Activated CD4-positive, alpha-beta T cell treated with anti-CD3 and anti-CD28 coated beads for 36 hours (primary cell): Measurements from ENCODE around the gene UTP11. TPM values are rescaled to one million over a fixed set of nuclear protein-coding genes. Genes with fewer than 3 reads are reported as not detected.

ENCODE experiments used
- ATAC-seq: fragments of 200-7000 bp; cut with Tn5 transposase; one replicate; pipeline ENCODE4 v1.10.0; 2021; ENCODE audit warnings: mild to moderate bottlenecking, moderate library complexity
- CTCF ChIA-PET: fragments of 350-600 bp; sonication (Branson Sonifier 250); formaldehyde crosslinking; loops from one replicate; lab custom pipeline; 2021; ENCODE audit warnings: antibody characterized with exemption; lab: Charles Lee
- POLR2A ChIA-PET: fragments of 350-600 bp; sonication (Branson Sonifier 250); formaldehyde crosslinking; loops from one replicate; lab custom pipeline; 2021; ENCODE audit warnings: antibody characterized with exemption, inconsistent platforms; lab: Charles Lee
- DNase-seq: peaks from one replicate; pipeline ENCODE4 v3.0.0-alpha.2; 2020
- H3K27ac Mint-ChIP-seq: one replicate; pipeline ENCODE4 v1.8.0; 2021; ENCODE audit warnings: mixed read lengths
- H3K27me3 Mint-ChIP-seq: one replicate; pipeline ENCODE4 v1.8.0; 2021; ENCODE audit warnings: mixed read lengths
- H3K36me3 Mint-ChIP-seq: one replicate; pipeline ENCODE4 v1.8.0; 2021; ENCODE audit warnings: low read depth, mixed read lengths
- H3K4me1 Mint-ChIP-seq: one replicate; pipeline ENCODE4 v1.8.0; 2021; ENCODE audit warnings: mixed read lengths
- H3K4me3 Mint-ChIP-seq: one replicate; pipeline ENCODE4 v1.8.0; 2021; ENCODE audit warnings: mild to moderate bottlenecking, moderate library complexity, mixed read lengths
- H3K9me3 Mint-ChIP-seq: one replicate; pipeline ENCODE4 v1.8.0; 2021; ENCODE audit warnings: low read depth, mixed read lengths
- intact Hi-C, 2 experiments: fragments of 100-400 bp; cut with DNase I in 1 of 2; cut with micrococcal nuclease in 1 of 2; formaldehyde crosslinking; loops; one replicate each; pipeline versions ENCODE4 v1.14.2 to v1.15.1; 2022 to 2024; cut with DNase I, micrococcal nuclease
- total RNA-seq, 2 experiments: library from RNA; stranded (reverse); gene quantifications; one replicate each; pipeline ENCODE4 v1.2.3, GENCODE V29; 2021

The UTP11 gene
- total RNA-seq, 2 experiments from 2014 or later: 68.9 to 82.4 TPM

- H3K4me3 Mint-ChIP-seq: peak overlapping the region; percentile 69
- ChIA-PET POLR2A (no interaction called here), CTCF (interaction anchor here (1.2 to 2.1 kb wide), 3 partner anchors 14 to 26 kb away, joined by 3 to 9 read pairs (median 4); no protein-coding TSS in a partner anchor)
- H3K4me1 Mint-ChIP-seq: peaks cover 31% of the 10 kb centered on the region
- intact Hi-C loops: loop anchor here (5.0 to 10.0 kb wide), 2 partner anchors 303 to 400 kb away; partner anchors contain the start of genes CDCA8 (in 1 of the 2) and GNL2 (in 1 of the 2)
- H3K27ac Mint-ChIP-seq: peak overlapping the region; percentile 87
- DNase-seq (no peak), ATAC-seq (peak; percentile 10)
- H3K36me3 Mint-ChIP-seq: peaks cover 20% of the 10 kb centered on the region
- H3K27me3 Mint-ChIP-seq: no peaks in the 10 kb centered on the region
- no peaks in the 10 kb centered on the region for H3K9me3 Mint-ChIP-seq
These were observed 17.5 kb upstream of the UTP11 start for GRCh38 chr1:37994886-37995566.

- CTCF ChIA-PET: interaction anchor here (1.3 to 2.1 kb wide), 2 partner anchors 13 to 25 kb away, joined by 3 to 9 read pairs; no protein-coding TSS in a partner anchor
- Mint-ChIP-seq H3K4me1 (peaks cover 37% of the 10 kb centered on the region), H3K9me3 (no peaks in the 10 kb centered on the region), H3K4me3 (peak overlapping the region; percentile 69), H3K27me3 (no peaks in the 10 kb centered on the region), H3K36me3 (peaks cover 20% of the 10 kb centered on the region), H3K27ac (peak overlapping the region; percentile 72)
- peak; percentile 73 for ATAC-seq
- POLR2A ChIA-PET: no interaction called here
- intact Hi-C loops: loop anchor here in 1 of 2 experiments (10.0 kb wide), 1 partner anchor 401 kb away; the partner anchor contains the start of gene GNL2
- peak; percentile 65 for DNase-seq
These were observed 16.7 kb upstream of the UTP11 start for GRCh38 chr1:37995751-37996345.

GRCh38 chr1:37997256-37998088 is 15.1 kb upstream of the UTP11 start:
- CTCF ChIA-PET: interaction anchor here (0.7 to 0.9 kb wide), 2 partner anchors 11 to 462 kb away, joined by 3 read pairs; no protein-coding TSS in a partner anchor

GRCh38 chr1:37998089-37998808 is 14.3 kb upstream of the UTP11 start:
- H3K4me3 Mint-ChIP-seq: no peak overlapping the region
- ATAC-seq (no peak), DNase-seq (no peak)
- intact Hi-C loops: loop anchor here in 1 of 2 experiments (10.0 kb wide), 1 partner anchor 403 kb away; the partner anchor contains the start of gene GNL2
- H3K4me1 Mint-ChIP-seq: peaks cover 46% of the 10 kb centered on the region
- H3K9me3 Mint-ChIP-seq: no peaks in the 10 kb centered on the region
- H3K27me3 Mint-ChIP-seq: no peaks in the 10 kb centered on the region
- ChIA-PET POLR2A (interaction anchor here (0.5 to 0.6 kb wide), 3 partner anchors 9 to 146 kb away, joined by 3 to 9 read pairs (median 3); no protein-coding TSS in a partner anchor), CTCF (no interaction called here)
- peaks cover 20% of the 10 kb centered on the region for H3K36me3 Mint-ChIP-seq
- peak overlapping the region; percentile 59 for H3K27ac Mint-ChIP-seq

More at GRCh38 chr1:37997256-37998088, 15.1 kb upstream of the UTP11 start:
- POLR2A ChIA-PET: interaction anchor here (0.5 to 0.6 kb wide), 2 partner anchors 8 to 85 kb away, joined by 3 to 9 read pairs; no protein-coding TSS in a partner anchor
- Mint-ChIP-seq H3K4me1 (peaks cover 43% of the 10 kb centered on the region), H3K27ac (no peak overlapping the region), H3K4me3 (no peak overlapping the region), H3K27me3 (no peaks in the 10 kb centered on the region), H3K9me3 (no peaks in the 10 kb centered on the region), H3K36me3 (peaks cover 20% of the 10 kb centered on the region)
- DNase-seq (no peak), ATAC-seq (no peak)
- intact Hi-C loops: loop anchor here in 1 of 2 experiments (10.0 kb wide), 1 partner anchor 403 kb away; the partner anchor contains the start of gene GNL2

GRCh38 chr1:37998913-37999429 is 13.6 kb upstream of the UTP11 start:
- intact Hi-C loops: loop anchor here in 1 of 2 experiments (10.0 kb wide), 1 partner anchor 404 kb away; the partner anchor contains the start of gene GNL2
- Mint-ChIP-seq H3K27me3 (no peaks in the 10 kb centered on the region), H3K9me3 (no peaks in the 10 kb centered on the region), H3K4me1 (peaks cover 54% of the 10 kb centered on the region), H3K36me3 (peaks cover 20% of the 10 kb centered on the region), H3K4me3 (peak overlapping the region; percentile 22), H3K27ac (peak overlapping the region; percentile 88)
- ChIA-PET CTCF (no interaction called here), POLR2A (interaction anchor here (0.6 kb wide), 1 partner anchor 147 kb away, joined by 3 read pairs; no protein-coding TSS in a partner anchor)
- ATAC-seq (peak; percentile 38), DNase-seq (peak; percentile 55)

- POLR2A ChIA-PET: no interaction called here
- peak overlapping the region; percentile 22 for H3K4me3 Mint-ChIP-seq
- DNase-seq (no peak), ATAC-seq (peak; percentile 34)
- no peaks in the 10 kb centered on the region for H3K9me3 Mint-ChIP-seq
- CTCF ChIA-PET: no interaction called here
- H3K27ac Mint-ChIP-seq: peak overlapping the region; percentile 88
- no peaks in the 10 kb centered on the region for H3K27me3 Mint-ChIP-seq
- H3K36me3 Mint-ChIP-seq: peaks cover 23% of the 10 kb centered on the region
- intact Hi-C loops: loop anchor here in 1 of 2 experiments (10.0 kb wide), 1 partner anchor 405 kb away; the partner anchor contains the start of gene GNL2
- peaks cover 57% of the 10 kb centered on the region for H3K4me1 Mint-ChIP-seq
These were observed 12.9 kb upstream of the UTP11 start for GRCh38 chr1:37999430-38000232.

GRCh38 chr1:38000233-38000528 is 12.4 kb upstream of the UTP11 start:
- Mint-ChIP-seq H3K36me3 (peaks cover 21% of the 10 kb centered on the region), H3K4me3 (no peak overlapping the region), H3K27ac (peak overlapping the region; percentile 52), H3K27me3 (no peaks in the 10 kb centered on the region), H3K4me1 (peaks cover 52% of the 10 kb centered on the region), H3K9me3 (no peaks in the 10 kb centered on the region)
- DNase-seq: no peak
- POLR2A ChIA-PET: no interaction called here
- CTCF ChIA-PET: interaction anchor here (1.0 to 2.2 kb wide), 3 partner anchors 9 to 20 kb away, joined by 3 to 8 read pairs (median 4); no protein-coding TSS in a partner anchor
- intact Hi-C loops: no loop called here
- no peak for ATAC-seq

- Mint-ChIP-seq H3K36me3 (peaks cover 18% of the 10 kb centered on the region), H3K4me1 (peaks cover 49% of the 10 kb centered on the region), H3K9me3 (no peaks in the 10 kb centered on the region), H3K4me3 (no peak overlapping the region), H3K27ac (peak overlapping the region; percentile 52), H3K27me3 (no peaks in the 10 kb centered on the region)
- ATAC-seq: no peak
- intact Hi-C loops: no loop called here
- DNase-seq: no peak
- POLR2A ChIA-PET: no interaction called here
- CTCF ChIA-PET: interaction anchor here (1.0 to 2.2 kb wide), 3 partner anchors 10 to 19 kb away, joined by 3 to 8 read pairs (median 4); no protein-coding TSS in a partner anchor
These were observed 11.7 kb upstream of the UTP11 start for GRCh38 chr1:38000529-38001455.
